ENCODE measurements around the gene CRACDL.

Gene CRACDL

GRCh38 chr2:98801286-98801685 lies 134.7 kb downstream of the CRACDL start:
- Histone ChIP-seq H3K9me3 (ENCODE audit: insufficient read depth, low read length) (no peaks in the 10 kb centered on the region), H3K4me3 (ENCODE audit: insufficient read depth, low read length, poor library complexity, severe bottlenecking) (no peak overlapping the region), H3K4me2 (ENCODE audit: low read depth, low read length, poor library complexity, severe bottlenecking) (no peak overlapping the region), H3F3A (ENCODE audit: insufficient read depth) (no peaks in the 10 kb centered on the region), H3K9me2 (replicated peaks; ENCODE audit: insufficient read depth, low read length) (no peaks in the 10 kb centered on the region), H4K20me1 (ENCODE audit: low read depth, low read length) (no peaks in the 10 kb centered on the region), H3K27ac (ENCODE audit: low read depth, low read length) (no peak overlapping the region), H3K79me2 (ENCODE audit: insufficient read depth, low read length) (no peaks in the 10 kb centered on the region), H3K36me3 (ENCODE audit: low read length) (no peaks in the 10 kb centered on the region), H3K27me3 (ENCODE audit: low read length) (no peaks in the 10 kb centered on the region), H3K9ac (ENCODE audit: low read length) (no peak overlapping the region), H2AFZ (ENCODE audit: low read depth, low read length, severe bottlenecking) (no peak overlapping the region)
- no peak for TF ChIP-seq CTCF (IDR thresholded peaks at IDR 0.05; ENCODE audit: insufficient read depth, low read length, poor library complexity, severe bottlenecking)
- TF ChIP-seq EZH2phosphoT487 (conservative IDR thresholded peaks at IDR 0.05; ENCODE audit: low read length), result no peak

- no peak overlapping the region for H2AFZ ChIP-seq (ENCODE audit: low read depth, low read length, severe bottlenecking)
- no peaks in the 10 kb centered on the region for H4K20me1 ChIP-seq (ENCODE audit: low read depth, low read length)
- no peak overlapping the region for H3K4me2 ChIP-seq (ENCODE audit: low read depth, low read length, poor library complexity, severe bottlenecking)
- H3K36me3 ChIP-seq (ENCODE audit: low read length), result no peaks in the 10 kb centered on the region
- H3K9me2 ChIP-seq (replicated peaks; ENCODE audit: insufficient read depth, low read length), result no peaks in the 10 kb centered on the region
- H3F3A ChIP-seq (ENCODE audit: insufficient read depth), result no peaks in the 10 kb centered on the region
- no peak overlapping the region for H3K4me3 ChIP-seq (ENCODE audit: insufficient read depth, low read length, poor library complexity, severe bottlenecking)
- H3K9ac ChIP-seq (ENCODE audit: low read length), result no peak overlapping the region
- no peaks in the 10 kb centered on the region for H3K79me2 ChIP-seq (ENCODE audit: insufficient read depth, low read length)
- TF ChIP-seq EZH2phosphoT487 (conservative IDR thresholded peaks at IDR 0.05; ENCODE audit: low read length) (no peak), CTCF (IDR thresholded peaks at IDR 0.05; ENCODE audit: insufficient read depth, low read length, poor library complexity, severe bottlenecking) (no peak)
- H3K27me3 ChIP-seq (ENCODE audit: low read length), result no peaks in the 10 kb centered on the region
- no peaks in the 10 kb centered on the region for H3K9me3 ChIP-seq (ENCODE audit: insufficient read depth, low read length)
- H3K27ac ChIP-seq (ENCODE audit: low read depth, low read length), result no peak overlapping the region
Measured at GRCh38 chr2:98800330-98801064, 135.5 kb downstream of the CRACDL start.

GRCh38 chr2:98799375-98800329 lies 136.4 kb downstream of the CRACDL start:
- no peaks in the 10 kb centered on the region for H3K9me3 ChIP-seq (ENCODE audit: insufficient read depth, low read length)
- TF ChIP-seq EZH2phosphoT487 (conservative IDR thresholded peaks at IDR 0.05; ENCODE audit: low read length), result no peak
- no peak for TF ChIP-seq CTCF (IDR thresholded peaks at IDR 0.05; ENCODE audit: insufficient read depth, low read length, poor library complexity, severe bottlenecking)
- H3F3A ChIP-seq (ENCODE audit: insufficient read depth), result no peaks in the 10 kb centered on the region
- no peak overlapping the region for H3K27ac ChIP-seq (ENCODE audit: low read depth, low read length)
- H3K4me2 ChIP-seq (ENCODE audit: low read depth, low read length, poor library complexity, severe bottlenecking), result no peak overlapping the region
- H3K9ac ChIP-seq (ENCODE audit: low read length), result no peak overlapping the region
- H4K20me1 ChIP-seq (ENCODE audit: low read depth, low read length), result no peaks in the 10 kb centered on the region
- H2AFZ ChIP-seq (ENCODE audit: low read depth, low read length, severe bottlenecking), result no peak overlapping the region
- no peaks in the 10 kb centered on the region for H3K36me3 ChIP-seq (ENCODE audit: low read length)
- no peaks in the 10 kb centered on the region for H3K9me2 ChIP-seq (replicated peaks; ENCODE audit: insufficient read depth, low read length)
- H3K27me3 ChIP-seq (ENCODE audit: low read length), result no peaks in the 10 kb centered on the region
- no peak overlapping the region for H3K4me3 ChIP-seq (ENCODE audit: insufficient read depth, low read length, poor library complexity, severe bottlenecking)
- H3K79me2 ChIP-seq (ENCODE audit: insufficient read depth, low read length), result no peaks in the 10 kb centered on the region
